IMR-90 (cell line): ENCODE data around the gene SEMA4B.
"Not testable (repeated sequence)": the region's sequence is repeated elsewhere in the genome, so short reads cannot be mapped to it uniquely, and the experiment has no call there.

Experiments
- CTCF ChIP-seq: conservative IDR thresholded peaks from 2 replicates; pipeline ENCODE4 v1.5.1; 2012; ENCODE audit warnings: mild to moderate bottlenecking, low read depth, low read length, improper control_type of control experiment
- FOS ChIP-seq: fragments of 150-350 bp; IDR thresholded peaks from 2 replicates; pipeline ENCODE4 v1.6.1; 2016; ENCODE audit warnings: low read depth, low read length

- TF ChIP-seq CTCF, FOS: not testable (repeated sequence)
These were observed 36.9 kb upstream of the SEMA4B start for GRCh38 chr15:90164239-90164638.
